ENCODE measurements around the gene XYLT2. TPM values are rescaled to one million over a fixed set of nuclear protein-coding genes. Genes with fewer than 3 reads are reported as not detected.
"Not testable (repeated sequence)": the region's sequence is repeated elsewhere in the genome, so short reads cannot be mapped to it uniquely, and the experiment has no call there.

Gene XYLT2
- total RNA-seq, 1 experiment from 2014 or later = 39.7 TPM

- TF ChIP-seq IRF1 (CRISPR knock-in tag; IDR thresholded peaks at IDR 0.05) (no peak), NR2C2 (CRISPR knock-in tag; IDR thresholded peaks at IDR 0.05) (no peak), HMGXB4 (CRISPR knock-in tag; IDR thresholded peaks at IDR 0.05) (no peak), ZNF121 (CRISPR knock-in tag; IDR thresholded peaks at IDR 0.05) (no peak), FOXP4 (CRISPR knock-in tag; IDR thresholded peaks at IDR 0.05) (no peak)
These were observed 47.9 kb upstream of the XYLT2 start (continued) for GRCh38 chr17:50298018-50298417.

GRCh38 chr17:50299776-50300175 is 46.1 kb upstream of the XYLT2 start:
- ATAC-seq (no peak), DNase-seq (ENCODE audit: low spot score) (no peak)
- CTCF ChIA-PET = interaction anchor here (1.3 to 9.0 kb wide), 4 partner anchors 33 to 205 kb away, joined by 5 to 183 read pairs (median 6); partner anchors contain the start of genes COL1A1 and PDK2
- Mint-ChIP-seq H3K27ac (no peak overlapping the region), H3K4me1 (peaks cover 12% of the 10 kb centered on the region), H3K9me3 (no peaks in the 10 kb centered on the region), H3K27me3 (ENCODE audit: low read depth) (peaks cover 13% of the 10 kb centered on the region), H3K36me3 (no peaks in the 10 kb centered on the region), H3K4me3 (no peak overlapping the region)
- POLR2A ChIA-PET = interaction anchor here (0.6 kb wide), 1 partner anchor 1063 kb away, joined by 3 read pairs; no protein-coding TSS in a partner anchor
- no peak for TF ChIP-seq ZNF263 (CRISPR knock-in tag; IDR thresholded peaks at IDR 0.05; ENCODE audit: low read depth)
- no peak for TF ChIP-seq ZSCAN18 (CRISPR knock-in tag; IDR thresholded peaks at IDR 0.05)
- no peak for TF ChIP-seq TP53 (CRISPR knock-in tag; IDR thresholded peaks at IDR 0.05)
- no peak for TF ChIP-seq NFYB (CRISPR knock-in tag; conservative IDR thresholded peaks at IDR 0.05; ENCODE audit: low read depth)
- no peak for TF ChIP-seq MXD4 (CRISPR knock-in tag; IDR thresholded peaks at IDR 0.05; ENCODE audit: borderline replicate concordance)
- TF ChIP-seq CTCF (IDR thresholded peaks at IDR 0.05) = no peak
- TF ChIP-seq E2F5 (CRISPR knock-in tag; IDR thresholded peaks at IDR 0.05) = no peak
- TF ChIP-seq NR1H2 (CRISPR knock-in tag; IDR thresholded peaks at IDR 0.05) = no peak
- TF ChIP-seq RELA (CRISPR knock-in tag; IDR thresholded peaks at IDR 0.05; ENCODE audit: borderline replicate concordance) = no peak
- TF ChIP-seq ZBTB43 (CRISPR knock-in tag; IDR thresholded peaks at IDR 0.05) = no peak

- DNase-seq (ENCODE audit: low spot score); ATAC-seq; H3K9me3 Mint-ChIP-seq; H3K27ac Mint-ChIP-seq; POLR2A ChIA-PET; H3K36me3 Mint-ChIP-seq; H3K4me1 Mint-ChIP-seq; H3K4me3 Mint-ChIP-seq: not testable (repeated sequence)
- CTCF ChIA-PET = interaction anchor here (1.3 to 9.0 kb wide), 6 partner anchors 32 to 206 kb away, joined by 3 to 183 read pairs (median 6); partner anchors contain the start of genes COL1A1 and PDK2
- H3K27me3 Mint-ChIP-seq (ENCODE audit: low read depth) = peaks cover 21% of the 10 kb centered on the region
These were observed 45.1 kb upstream of the XYLT2 start for GRCh38 chr17:50300824-50301223.
